HepG2 (cell line): Measurements from ENCODE around the gene APLP1.

ENCODE experiments used
- TF ChIP-seq, protein P1 (sequence below): sonication (generic); formaldehyde crosslinking; conservative IDR thresholded peaks from 2 replicates; pipeline ENCODE4 v1.4.0; 2020; ENCODE audit warnings: missing genetic modification reagents
- TF ChIP-seq, protein P2 (sequence below): sonication (generic); formaldehyde crosslinking; IDR thresholded peaks from 2 replicates; pipeline ENCODE4 v1.4.0; 2020; ENCODE audit warnings: missing genetic modification reagents
- TF ChIP-seq, protein P3 (sequence below): sonication (generic); formaldehyde crosslinking; IDR thresholded peaks from 2 replicates; pipeline ENCODE4 v1.4.0; 2020; ENCODE audit warnings: mild to moderate bottlenecking, low read depth, missing genetic modification reagents
- TF ChIP-seq, protein P4 (sequence below): sonication (generic); formaldehyde crosslinking; IDR thresholded peaks from 2 replicates; pipeline ENCODE4 v1.9.0; 2021; ENCODE audit warnings: missing genetic modification reagents, borderline replicate concordance

DNA sequence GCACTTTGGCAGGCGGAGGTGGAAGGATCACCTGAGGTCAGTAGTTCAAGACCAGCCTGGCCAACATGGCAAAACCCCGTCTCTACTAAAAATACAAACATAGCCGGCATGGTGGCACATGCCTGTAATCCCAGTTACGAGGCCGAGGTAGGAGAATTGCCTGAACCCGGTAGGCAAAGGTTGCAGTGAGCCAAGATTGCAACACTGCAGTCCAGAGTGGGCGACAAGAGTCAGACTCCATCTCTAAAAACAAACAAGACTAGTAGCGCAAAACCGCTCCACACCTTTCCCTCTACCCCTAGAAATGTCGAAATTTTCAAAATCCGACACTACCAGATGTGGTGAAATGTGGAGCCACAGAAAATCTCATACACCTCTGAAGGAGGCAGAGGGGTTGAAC is 50.9 kb downstream of the APLP1 start:
- TF ChIP-seq, protein P1, sequence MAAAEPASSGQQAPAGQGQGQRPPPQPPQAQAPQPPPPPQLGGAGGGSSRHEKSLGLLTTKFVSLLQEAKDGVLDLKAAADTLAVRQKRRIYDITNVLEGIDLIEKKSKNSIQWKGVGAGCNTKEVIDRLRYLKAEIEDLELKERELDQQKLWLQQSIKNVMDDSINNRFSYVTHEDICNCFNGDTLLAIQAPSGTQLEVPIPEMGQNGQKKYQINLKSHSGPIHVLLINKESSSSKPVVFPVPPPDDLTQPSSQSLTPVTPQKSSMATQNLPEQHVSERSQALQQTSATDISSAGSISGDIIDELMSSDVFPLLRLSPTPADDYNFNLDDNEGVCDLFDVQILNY = no peak
- TF ChIP-seq, protein P2, sequence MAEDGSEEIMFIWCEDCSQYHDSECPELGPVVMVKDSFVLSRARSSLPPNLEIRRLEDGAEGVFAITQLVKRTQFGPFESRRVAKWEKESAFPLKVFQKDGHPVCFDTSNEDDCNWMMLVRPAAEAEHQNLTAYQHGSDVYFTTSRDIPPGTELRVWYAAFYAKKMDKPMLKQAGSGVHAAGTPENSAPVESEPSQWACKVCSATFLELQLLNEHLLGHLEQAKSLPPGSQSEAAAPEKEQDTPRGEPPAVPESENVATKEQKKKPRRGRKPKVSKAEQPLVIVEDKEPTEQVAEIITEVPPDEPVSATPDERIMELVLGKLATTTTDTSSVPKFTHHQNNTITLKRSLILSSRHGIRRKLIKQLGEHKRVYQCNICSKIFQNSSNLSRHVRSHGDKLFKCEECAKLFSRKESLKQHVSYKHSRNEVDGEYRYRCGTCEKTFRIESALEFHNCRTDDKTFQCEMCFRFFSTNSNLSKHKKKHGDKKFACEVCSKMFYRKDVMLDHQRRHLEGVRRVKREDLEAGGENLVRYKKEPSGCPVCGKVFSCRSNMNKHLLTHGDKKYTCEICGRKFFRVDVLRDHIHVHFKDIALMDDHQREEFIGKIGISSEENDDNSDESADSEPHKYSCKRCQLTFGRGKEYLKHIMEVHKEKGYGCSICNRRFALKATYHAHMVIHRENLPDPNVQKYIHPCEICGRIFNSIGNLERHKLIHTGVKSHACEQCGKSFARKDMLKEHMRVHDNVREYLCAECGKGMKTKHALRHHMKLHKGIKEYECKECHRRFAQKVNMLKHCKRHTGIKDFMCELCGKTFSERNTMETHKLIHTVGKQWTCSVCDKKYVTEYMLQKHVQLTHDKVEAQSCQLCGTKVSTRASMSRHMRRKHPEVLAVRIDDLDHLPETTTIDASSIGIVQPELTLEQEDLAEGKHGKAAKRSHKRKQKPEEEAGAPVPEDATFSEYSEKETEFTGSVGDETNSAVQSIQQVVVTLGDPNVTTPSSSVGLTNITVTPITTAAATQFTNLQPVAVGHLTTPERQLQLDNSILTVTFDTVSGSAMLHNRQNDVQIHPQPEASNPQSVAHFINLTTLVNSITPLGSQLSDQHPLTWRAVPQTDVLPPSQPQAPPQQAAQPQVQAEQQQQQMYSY = no peak
- TF ChIP-seq, protein P3, sequence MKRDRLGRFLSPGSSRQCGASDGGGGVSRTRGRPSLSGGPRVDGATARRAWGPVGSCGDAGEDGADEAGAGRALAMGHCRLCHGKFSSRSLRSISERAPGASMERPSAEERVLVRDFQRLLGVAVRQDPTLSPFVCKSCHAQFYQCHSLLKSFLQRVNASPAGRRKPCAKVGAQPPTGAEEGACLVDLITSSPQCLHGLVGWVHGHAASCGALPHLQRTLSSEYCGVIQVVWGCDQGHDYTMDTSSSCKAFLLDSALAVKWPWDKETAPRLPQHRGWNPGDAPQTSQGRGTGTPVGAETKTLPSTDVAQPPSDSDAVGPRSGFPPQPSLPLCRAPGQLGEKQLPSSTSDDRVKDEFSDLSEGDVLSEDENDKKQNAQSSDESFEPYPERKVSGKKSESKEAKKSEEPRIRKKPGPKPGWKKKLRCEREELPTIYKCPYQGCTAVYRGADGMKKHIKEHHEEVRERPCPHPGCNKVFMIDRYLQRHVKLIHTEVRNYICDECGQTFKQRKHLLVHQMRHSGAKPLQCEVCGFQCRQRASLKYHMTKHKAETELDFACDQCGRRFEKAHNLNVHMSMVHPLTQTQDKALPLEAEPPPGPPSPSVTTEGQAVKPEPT (CRISPR knock-in tag) = no peak
- TF ChIP-seq, protein P4, sequence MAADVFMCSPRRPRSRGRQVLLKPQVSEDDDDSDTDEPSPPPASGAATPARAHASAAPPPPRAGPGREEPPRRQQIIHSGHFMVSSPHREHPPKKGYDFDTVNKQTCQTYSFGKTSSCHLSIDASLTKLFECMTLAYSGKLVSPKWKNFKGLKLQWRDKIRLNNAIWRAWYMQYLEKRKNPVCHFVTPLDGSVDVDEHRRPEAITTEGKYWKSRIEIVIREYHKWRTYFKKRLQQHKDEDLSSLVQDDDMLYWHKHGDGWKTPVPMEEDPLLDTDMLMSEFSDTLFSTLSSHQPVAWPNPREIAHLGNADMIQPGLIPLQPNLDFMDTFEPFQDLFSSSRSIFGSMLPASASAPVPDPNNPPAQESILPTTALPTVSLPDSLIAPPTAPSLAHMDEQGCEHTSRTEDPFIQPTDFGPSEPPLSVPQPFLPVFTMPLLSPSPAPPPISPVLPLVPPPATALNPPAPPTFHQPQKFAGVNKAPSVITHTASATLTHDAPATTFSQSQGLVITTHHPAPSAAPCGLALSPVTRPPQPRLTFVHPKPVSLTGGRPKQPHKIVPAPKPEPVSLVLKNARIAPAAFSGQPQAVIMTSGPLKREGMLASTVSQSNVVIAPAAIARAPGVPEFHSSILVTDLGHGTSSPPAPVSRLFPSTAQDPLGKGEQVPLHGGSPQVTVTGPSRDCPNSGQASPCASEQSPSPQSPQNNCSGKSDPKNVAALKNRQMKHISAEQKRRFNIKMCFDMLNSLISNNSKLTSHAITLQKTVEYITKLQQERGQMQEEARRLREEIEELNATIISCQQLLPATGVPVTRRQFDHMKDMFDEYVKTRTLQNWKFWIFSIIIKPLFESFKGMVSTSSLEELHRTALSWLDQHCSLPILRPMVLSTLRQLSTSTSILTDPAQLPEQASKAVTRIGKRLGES (CRISPR knock-in tag) = no peak
